HepG2 (cell line): Measurements from ENCODE around the gene STAT5A. TPM values are rescaled to one million over a fixed set of nuclear protein-coding genes. Genes with fewer than 3 reads are reported as not detected.
A peak's percentile ranks its signal among the peaks of the same experiment; 100 is the strongest.

Experiments
- BCL6 ChIP-seq: IDR thresholded peaks from 2 replicates; pipeline ENCODE4 v1.6.1; 2016; ENCODE audit warnings: missing genetic modification reagents, missing compliant biosample characterization
- BORCS8-MEF2B ChIP-seq: sonication (generic); formaldehyde crosslinking; IDR thresholded peaks from 2 replicates; pipeline ENCODE4 v1.8.0; 2022; ENCODE audit warnings: mild to moderate bottlenecking, missing genetic modification reagents
- CEBPG ChIP-seq: IDR thresholded peaks from 2 replicates; pipeline ENCODE4 v1.6.1; 2016
- FOXA3 ChIP-seq: IDR thresholded peaks from 2 replicates; pipeline ENCODE4 v1.6.1; 2016; ENCODE audit warnings: missing genetic modification reagents, missing compliant biosample characterization
- KMT2B ChIP-seq: IDR thresholded peaks from 2 replicates; pipeline ENCODE4 v1.6.1; 2016; ENCODE audit warnings: missing genetic modification reagents, missing compliant biosample characterization
- MYNN ChIP-seq: sonication (generic); formaldehyde crosslinking; IDR thresholded peaks from 2 replicates; pipeline ENCODE4 v1.4.0; 2020; ENCODE audit warnings: mild to moderate bottlenecking, low read depth, missing genetic modification reagents
- NFYC ChIP-seq: IDR thresholded peaks from 2 replicates; pipeline ENCODE4 v1.6.1; 2016; ENCODE audit warnings: missing genetic modification reagents, missing compliant biosample characterization
- RELA ChIP-seq: sonication (generic); formaldehyde crosslinking; IDR thresholded peaks from 2 replicates; pipeline ENCODE4 v1.4.0; 2020; ENCODE audit warnings: missing genetic modification reagents
- ZFY ChIP-seq: sonication (generic); formaldehyde crosslinking; IDR thresholded peaks from 2 replicates; pipeline ENCODE4 v1.4.0; 2020; ENCODE audit warnings: missing genetic modification reagents
- ZNF567 ChIP-seq: sonication (generic); formaldehyde crosslinking; IDR thresholded peaks from 2 replicates; pipeline ENCODE4 v1.8.1; 2023; ENCODE audit warnings: mild to moderate bottlenecking, missing genetic modification reagents, borderline replicate concordance
- polyA plus RNA-seq, 8 experiments: library from polyadenylated mRNA; depleted of rRNA in 3 of 8; stranded (reverse) in 7 of 8; unstranded in 1 of 8; fragments of >200 nt; fragmentation: Illumina TruSeq in 4 of 8; extraction: Trizol in 4 of 8; gene quantifications; 2 replicates each; pipeline versions ENCODE4 v1.2.1 to v1.2.3, GENCODE V29; 2011 to 2016; ENCODE audit warnings: low read depth in 4 of 8, missing spikeins in 1 of 8, mixed read lengths in 1 of 8; ENCODE audit not compliant: insufficient read depth in 1 of 8
- total RNA-seq, 5 experiments: library from RNA; depleted of rRNA; stranded (reverse); fragments of >200 nt; fragmentation: Illumina TruSeq; extraction: Trizol; gene quantifications; 2 replicates each; pipeline ENCODE4 v1.2.3, GENCODE V29; 2016; ENCODE audit warnings: low read depth in 1 of 5
- TF ChIP-seq, protein P1 (sequence below): sonication (generic); formaldehyde crosslinking; IDR thresholded peaks from 2 replicates; pipeline ENCODE4 v1.5.0; 2020; ENCODE audit warnings: mild to moderate bottlenecking, missing genetic modification reagents
- TF ChIP-seq, protein P2 (sequence below): sonication (generic); formaldehyde crosslinking; IDR thresholded peaks from 2 replicates; pipeline ENCODE4 v1.5.1; 2020; ENCODE audit warnings: mild to moderate bottlenecking, missing genetic modification reagents, borderline replicate concordance
- TF ChIP-seq, protein P3 (sequence below), 2 experiments: sonication (generic) in 1 of 2; formaldehyde crosslinking in 1 of 2; IDR thresholded peaks; 2 replicates each; pipeline versions ENCODE4 v1.4.0 to v1.6.1; 2018 to 2020; ENCODE audit warnings: missing genetic modification reagents in 2 of 2, borderline replicate concordance in 1 of 2, low read depth in 1 of 2, mild to moderate bottlenecking in 1 of 2, missing biosample characterization in 1 of 2
- TF ChIP-seq, protein P4 (sequence below): sonication (generic); formaldehyde crosslinking; IDR thresholded peaks from 2 replicates; pipeline ENCODE4 v1.4.0; 2020; ENCODE audit warnings: missing genetic modification reagents
- TF ChIP-seq, protein P5 (sequence below): sonication (generic); formaldehyde crosslinking; IDR thresholded peaks from 2 replicates; pipeline ENCODE4 v1.5.0; 2020; ENCODE audit warnings: mild to moderate bottlenecking, missing genetic modification reagents, moderate library complexity

STAT5A gene
- total and polyA plus RNA-seq, 2 of the 13 experiments (the other 11 are each of a cell fraction or from before 2014, with no cell fraction given), result 1.4 to 4.1 TPM

DNA sequence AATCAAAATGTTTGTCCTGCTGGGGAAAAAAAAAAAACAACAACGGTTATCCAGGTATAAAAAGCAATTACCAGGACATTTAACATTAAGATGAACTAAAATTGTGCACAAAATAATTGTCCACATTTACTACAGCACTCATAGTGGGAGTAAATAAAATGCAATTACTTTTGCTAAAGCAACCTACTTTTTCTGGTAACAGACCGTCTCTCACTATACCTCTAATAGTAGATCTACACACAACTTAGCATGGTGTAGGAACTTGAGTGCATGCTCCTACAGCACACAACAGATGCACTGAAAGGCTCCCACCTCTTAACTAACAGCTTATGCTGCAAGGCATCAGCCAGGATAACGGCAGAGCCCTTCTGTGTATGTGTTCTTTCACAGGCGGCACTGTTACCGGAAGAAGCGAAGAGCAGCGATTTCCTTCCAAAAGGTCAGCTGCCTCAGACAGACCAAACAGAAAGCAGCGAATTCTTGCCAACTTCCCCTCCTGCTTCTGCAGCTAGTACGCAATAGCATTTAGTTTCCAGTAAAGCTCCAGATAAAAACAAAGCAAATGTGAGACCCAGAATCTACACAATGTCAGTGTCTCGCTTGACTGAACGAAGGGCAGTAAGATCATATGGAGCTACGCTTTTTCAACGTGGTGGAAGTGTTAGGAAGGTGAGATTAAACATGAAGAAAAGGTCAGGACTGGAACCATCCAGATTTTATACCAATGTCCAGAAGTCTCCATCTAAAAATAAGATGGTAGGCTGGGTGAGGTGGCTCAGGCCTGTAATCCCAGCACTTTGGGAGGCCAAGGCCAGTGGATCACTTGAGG lies 39.7 kb upstream of the STAT5A start (continued):
- TF ChIP-seq, protein P1, sequence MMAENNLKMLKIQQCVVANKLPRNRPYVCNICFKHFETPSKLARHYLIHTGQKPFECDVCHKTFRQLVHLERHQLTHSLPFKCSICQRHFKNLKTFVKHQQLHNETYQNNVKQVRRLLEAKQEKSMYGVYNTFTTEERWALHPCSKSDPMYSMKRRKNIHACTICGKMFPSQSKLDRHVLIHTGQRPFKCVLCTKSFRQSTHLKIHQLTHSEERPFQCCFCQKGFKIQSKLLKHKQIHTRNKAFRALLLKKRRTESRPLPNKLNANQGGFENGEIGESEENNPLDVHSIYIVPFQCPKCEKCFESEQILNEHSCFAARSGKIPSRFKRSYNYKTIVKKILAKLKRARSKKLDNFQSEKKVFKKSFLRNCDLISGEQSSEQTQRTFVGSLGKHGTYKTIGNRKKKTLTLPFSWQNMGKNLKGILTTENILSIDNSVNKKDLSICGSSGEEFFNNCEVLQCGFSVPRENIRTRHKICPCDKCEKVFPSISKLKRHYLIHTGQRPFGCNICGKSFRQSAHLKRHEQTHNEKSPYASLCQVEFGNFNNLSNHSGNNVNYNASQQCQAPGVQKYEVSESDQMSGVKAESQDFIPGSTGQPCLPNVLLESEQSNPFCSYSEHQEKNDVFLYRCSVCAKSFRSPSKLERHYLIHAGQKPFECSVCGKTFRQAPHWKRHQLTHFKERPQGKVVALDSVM (CRISPR knock-in tag), result no peak
- 0 out of 2 replicates have a peak, but pooled peaks have one; percentile 23 for TF ChIP-seq RELA (CRISPR knock-in tag)
- peak; percentile 80 for TF ChIP-seq NFYC
- 0 out of 2 replicates have a peak, but pooled peaks have one; percentile 83 for TF ChIP-seq MYNN (CRISPR knock-in tag)
- TF ChIP-seq, protein P2, sequence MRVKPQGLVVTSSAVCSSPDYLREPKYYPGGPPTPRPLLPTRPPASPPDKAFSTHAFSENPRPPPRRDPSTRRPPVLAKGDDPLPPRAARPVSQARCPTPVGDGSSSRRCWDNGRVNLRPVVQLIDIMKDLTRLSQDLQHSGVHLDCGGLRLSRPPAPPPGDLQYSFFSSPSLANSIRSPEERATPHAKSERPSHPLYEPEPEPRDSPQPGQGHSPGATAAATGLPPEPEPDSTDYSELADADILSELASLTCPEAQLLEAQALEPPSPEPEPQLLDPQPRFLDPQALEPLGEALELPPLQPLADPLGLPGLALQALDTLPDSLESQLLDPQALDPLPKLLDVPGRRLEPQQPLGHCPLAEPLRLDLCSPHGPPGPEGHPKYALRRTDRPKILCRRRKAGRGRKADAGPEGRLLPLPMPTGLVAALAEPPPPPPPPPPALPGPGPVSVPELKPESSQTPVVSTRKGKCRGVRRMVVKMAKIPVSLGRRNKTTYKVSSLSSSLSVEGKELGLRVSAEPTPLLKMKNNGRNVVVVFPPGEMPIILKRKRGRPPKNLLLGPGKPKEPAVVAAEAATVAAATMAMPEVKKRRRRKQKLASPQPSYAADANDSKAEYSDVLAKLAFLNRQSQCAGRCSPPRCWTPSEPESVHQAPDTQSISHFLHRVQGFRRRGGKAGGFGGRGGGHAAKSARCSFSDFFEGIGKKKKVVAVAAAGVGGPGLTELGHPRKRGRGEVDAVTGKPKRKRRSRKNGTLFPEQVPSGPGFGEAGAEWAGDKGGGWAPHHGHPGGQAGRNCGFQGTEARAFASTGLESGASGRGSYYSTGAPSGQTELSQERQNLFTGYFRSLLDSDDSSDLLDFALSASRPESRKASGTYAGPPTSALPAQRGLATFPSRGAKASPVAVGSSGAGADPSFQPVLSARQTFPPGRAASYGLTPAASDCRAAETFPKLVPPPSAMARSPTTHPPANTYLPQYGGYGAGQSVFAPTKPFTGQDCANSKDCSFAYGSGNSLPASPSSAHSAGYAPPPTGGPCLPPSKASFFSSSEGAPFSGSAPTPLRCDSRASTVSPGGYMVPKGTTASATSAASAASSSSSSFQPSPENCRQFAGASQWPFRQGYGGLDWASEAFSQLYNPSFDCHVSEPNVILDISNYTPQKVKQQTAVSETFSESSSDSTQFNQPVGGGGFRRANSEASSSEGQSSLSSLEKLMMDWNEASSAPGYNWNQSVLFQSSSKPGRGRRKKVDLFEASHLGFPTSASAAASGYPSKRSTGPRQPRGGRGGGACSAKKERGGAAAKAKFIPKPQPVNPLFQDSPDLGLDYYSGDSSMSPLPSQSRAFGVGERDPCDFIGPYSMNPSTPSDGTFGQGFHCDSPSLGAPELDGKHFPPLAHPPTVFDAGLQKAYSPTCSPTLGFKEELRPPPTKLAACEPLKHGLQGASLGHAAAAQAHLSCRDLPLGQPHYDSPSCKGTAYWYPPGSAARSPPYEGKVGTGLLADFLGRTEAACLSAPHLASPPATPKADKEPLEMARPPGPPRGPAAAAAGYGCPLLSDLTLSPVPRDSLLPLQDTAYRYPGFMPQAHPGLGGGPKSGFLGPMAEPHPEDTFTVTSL (CRISPR knock-in tag), result peak; percentile 77
- no peak for TF ChIP-seq ZNF567 (CRISPR knock-in tag)
- TF ChIP-seq, protein P3, sequence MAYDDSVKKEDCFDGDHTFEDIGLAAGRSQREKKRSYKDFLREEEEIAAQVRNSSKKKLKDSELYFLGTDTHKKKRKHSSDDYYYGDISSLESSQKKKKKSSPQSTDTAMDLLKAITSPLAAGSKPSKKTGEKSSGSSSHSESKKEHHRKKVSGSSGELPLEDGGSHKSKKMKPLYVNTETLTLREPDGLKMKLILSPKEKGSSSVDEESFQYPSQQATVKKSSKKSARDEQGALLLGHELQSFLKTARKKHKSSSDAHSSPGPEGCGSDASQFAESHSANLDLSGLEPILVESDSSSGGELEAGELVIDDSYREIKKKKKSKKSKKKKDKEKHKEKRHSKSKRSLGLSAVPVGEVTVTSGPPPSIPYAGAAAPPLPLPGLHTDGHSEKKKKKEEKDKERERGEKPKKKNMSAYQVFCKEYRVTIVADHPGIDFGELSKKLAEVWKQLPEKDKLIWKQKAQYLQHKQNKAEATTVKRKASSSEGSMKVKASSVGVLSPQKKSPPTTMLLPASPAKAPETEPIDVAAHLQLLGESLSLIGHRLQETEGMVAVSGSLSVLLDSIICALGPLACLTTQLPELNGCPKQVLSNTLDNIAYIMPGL (CRISPR knock-in tag; IDR thresholded peaks at IDR 0.05; ENCODE audit: borderline replicate concordance in 1 of 2, low read depth in 1 of 2), result peak in 1 of 2 experiments; percentile 59; a peak in 2 of 4 replicates
- peak; percentile 50 for TF ChIP-seq FOXA3 (CRISPR knock-in tag)
- TF ChIP-seq KMT2B (CRISPR knock-in tag), result peak; percentile 89
- TF ChIP-seq ZFY (CRISPR knock-in tag), result peak; percentile 23; the same call in 1 of the 2 replicates
- 0 out of 2 replicates have a peak, but pooled peaks have one; percentile 48 for TF ChIP-seq BORCS8-MEF2B (CRISPR knock-in tag)
- TF ChIP-seq, protein P4, sequence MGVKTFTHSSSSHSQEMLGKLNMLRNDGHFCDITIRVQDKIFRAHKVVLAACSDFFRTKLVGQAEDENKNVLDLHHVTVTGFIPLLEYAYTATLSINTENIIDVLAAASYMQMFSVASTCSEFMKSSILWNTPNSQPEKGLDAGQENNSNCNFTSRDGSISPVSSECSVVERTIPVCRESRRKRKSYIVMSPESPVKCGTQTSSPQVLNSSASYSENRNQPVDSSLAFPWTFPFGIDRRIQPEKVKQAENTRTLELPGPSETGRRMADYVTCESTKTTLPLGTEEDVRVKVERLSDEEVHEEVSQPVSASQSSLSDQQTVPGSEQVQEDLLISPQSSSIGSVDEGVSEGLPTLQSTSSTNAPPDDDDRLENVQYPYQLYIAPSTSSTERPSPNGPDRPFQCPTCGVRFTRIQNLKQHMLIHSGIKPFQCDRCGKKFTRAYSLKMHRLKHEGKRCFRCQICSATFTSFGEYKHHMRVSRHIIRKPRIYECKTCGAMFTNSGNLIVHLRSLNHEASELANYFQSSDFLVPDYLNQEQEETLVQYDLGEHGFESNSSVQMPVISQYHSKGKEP (CRISPR knock-in tag), result peak; percentile 54; the same call in 1 of the 2 replicates
- TF ChIP-seq CEBPG (CRISPR knock-in tag), result peak; percentile 87
- TF ChIP-seq, protein P5, sequence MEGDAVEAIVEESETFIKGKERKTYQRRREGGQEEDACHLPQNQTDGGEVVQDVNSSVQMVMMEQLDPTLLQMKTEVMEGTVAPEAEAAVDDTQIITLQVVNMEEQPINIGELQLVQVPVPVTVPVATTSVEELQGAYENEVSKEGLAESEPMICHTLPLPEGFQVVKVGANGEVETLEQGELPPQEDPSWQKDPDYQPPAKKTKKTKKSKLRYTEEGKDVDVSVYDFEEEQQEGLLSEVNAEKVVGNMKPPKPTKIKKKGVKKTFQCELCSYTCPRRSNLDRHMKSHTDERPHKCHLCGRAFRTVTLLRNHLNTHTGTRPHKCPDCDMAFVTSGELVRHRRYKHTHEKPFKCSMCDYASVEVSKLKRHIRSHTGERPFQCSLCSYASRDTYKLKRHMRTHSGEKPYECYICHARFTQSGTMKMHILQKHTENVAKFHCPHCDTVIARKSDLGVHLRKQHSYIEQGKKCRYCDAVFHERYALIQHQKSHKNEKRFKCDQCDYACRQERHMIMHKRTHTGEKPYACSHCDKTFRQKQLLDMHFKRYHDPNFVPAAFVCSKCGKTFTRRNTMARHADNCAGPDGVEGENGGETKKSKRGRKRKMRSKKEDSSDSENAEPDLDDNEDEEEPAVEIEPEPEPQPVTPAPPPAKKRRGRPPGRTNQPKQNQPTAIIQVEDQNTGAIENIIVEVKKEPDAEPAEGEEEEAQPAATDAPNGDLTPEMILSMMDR (CRISPR knock-in tag), result peak; percentile 45
- TF ChIP-seq BCL6 (CRISPR knock-in tag), result peak; percentile 66
